IPS DF 19.7 (cell line): ENCODE data around the gene KRTAP20-3.

Experiments used
- DNase-seq: peaks from one replicate; pipeline ENCODE4 v3.0.0-alpha.2; 2013; ENCODE audit warnings: low read depth, low spot score

The KRTAP20-3 gene

DNA sequence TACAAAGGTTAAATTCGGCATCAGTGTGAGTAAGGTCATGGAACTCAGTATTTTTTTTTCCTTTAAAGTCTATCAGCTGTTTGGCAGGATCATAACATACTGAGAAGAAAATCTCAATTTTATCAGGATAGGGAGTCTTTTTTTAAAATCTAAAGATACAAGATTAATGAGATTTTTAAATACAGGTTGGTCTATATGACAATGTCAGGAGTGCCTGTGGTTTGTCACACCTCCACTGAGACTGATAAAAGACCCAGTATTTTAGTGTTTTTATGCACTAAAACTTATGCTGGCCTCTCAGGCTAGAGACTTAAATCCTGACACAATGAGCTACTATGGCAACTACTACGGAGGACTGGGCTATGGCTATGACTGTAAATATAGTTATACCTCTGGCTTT lies at the start of gene KRTAP20-3:
Gene KRTAP20-3 (plus strand): TSS at position 301 of the 400 bp plus-strand sequence.
- DNase-seq, result no peak

DNA sequence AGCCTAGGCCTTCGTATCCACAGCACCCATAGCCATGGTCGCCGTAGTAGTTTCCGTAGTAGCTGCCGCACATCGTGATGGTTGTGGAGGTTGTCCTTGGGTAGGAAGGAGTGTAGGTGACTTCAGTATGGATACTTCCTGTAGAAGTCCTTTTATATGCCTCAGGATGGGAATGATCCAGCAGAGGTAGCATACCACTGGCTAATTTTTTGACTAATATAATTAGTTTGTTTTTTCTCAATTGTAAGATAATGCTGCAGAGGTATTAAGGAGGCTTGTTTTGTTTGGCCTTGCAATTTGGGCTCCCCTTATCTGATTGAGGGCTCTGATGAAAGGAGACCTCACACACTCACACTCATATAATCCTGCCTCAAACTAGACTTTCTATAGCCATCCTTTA lies 43.9 kb upstream of the KRTAP20-3 start, which contains the start of gene KRTAP6-2:
Gene KRTAP6-2 (minus strand): TSS at position 101 of the 400 bp plus-strand sequence. CDS start 28 bp downstream, at position 73.
- no peak for DNase-seq

DNA sequence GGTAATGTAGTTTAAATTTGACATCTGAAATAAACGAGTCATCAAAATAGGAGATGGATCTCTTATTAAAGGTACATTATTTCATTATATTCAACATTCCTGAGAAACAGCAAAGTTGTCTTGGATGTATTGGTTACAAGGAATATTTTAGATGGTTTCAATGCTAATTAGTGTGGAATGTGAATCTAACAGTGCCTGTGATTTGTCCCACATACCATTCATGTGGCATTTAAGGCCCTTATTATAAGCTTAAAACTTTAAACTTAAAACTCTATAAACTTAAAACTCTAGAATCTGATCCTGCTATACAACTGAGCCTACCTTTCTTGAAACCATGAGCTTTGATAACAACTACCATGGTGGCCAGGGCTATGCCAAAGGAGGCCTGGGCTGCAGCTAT lies 41.9 kb upstream of the KRTAP20-3 start, which contains the start of gene KRTAP22-1:
Gene KRTAP22-1 (plus strand): TSS at position 301 of the 400 bp plus-strand sequence.
- DNase-seq, result no peak

DNA sequence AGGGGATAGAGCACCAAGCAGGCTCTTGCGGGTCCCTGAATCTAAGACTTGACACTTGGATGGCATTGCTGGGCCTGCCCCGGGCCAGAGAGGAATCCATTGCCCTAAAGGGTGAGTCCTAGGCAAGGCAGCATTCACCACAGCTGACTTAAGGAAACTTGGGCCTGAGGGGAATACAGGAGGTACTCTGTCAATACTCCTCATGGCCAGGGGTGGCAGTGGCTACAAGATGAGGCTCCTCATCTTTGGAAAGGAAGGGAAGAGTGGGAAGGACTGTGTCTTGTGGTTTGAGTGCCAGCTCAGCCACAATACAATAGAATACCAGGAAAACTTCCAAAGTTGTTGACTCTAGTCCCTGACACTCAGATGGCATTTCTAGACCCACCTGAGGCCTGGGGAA lies 36.7 kb upstream of the KRTAP20-3 start:
- no peak for DNase-seq

DNA sequence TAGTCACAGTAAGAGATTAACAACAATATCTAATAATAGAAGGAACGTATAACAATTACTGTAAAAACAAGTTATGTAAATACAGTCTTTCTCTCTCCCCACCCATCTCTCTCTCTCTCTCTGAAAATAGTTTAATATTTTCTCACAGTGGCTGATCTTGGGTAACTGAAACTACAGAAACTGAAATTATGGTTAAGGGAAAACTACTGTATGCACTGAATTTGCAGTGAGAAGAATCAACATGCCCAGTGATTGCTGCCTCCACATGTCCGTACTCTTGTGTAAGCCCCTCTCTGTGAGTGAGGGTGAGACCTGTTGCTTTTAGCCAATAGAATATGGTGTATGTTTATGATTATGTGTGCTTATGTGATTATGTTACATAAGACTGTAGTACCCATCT lies 30.5 kb upstream of the KRTAP20-3 start:
- no peak for DNase-seq

DNA sequence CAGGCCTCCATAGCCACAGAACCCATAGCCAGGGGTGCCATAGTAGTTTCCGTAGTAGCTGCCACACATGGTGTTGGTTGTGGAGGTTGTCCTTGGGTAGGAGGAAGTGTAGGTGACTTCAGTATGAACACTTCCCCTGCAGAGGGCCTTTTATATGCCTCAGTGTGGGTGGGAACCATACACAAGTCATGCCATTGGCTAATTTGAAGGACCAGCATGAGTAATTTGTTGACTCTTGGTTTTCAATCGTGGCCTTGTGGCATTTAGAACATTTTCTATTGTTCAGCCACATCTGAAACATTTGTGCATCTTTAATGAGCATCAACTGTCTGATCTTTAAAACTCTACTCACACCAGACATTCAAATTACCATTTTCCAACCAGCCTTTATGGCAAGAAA lies 28.8 kb upstream of the KRTAP20-3 start, which contains the start of gene KRTAP6-1:
Gene KRTAP6-1 (minus strand): TSS at position 95 of the 400 bp plus-strand sequence. CDS start 26 bp downstream, at position 69.
- no peak for DNase-seq

DNA sequence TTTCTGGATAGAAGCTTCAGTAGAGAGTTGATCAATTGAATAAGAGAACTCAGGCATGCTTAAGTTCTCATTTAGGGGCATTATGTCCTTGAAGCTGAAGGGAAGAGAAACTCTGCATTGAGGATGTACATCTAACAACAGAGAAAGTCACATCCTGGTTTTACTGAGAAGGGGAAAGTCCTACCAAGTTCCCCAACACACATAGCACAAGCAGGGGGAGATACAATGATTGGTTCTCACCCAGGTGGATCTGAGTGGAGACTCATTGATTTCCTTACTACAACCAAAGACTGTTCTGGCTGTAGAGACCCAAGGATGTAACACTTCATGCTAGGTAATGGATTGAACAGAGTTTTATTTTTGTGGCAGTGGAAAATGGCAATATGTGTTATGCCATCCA lies 27.5 kb upstream of the KRTAP20-3 start:
- no peak for DNase-seq

DNA sequence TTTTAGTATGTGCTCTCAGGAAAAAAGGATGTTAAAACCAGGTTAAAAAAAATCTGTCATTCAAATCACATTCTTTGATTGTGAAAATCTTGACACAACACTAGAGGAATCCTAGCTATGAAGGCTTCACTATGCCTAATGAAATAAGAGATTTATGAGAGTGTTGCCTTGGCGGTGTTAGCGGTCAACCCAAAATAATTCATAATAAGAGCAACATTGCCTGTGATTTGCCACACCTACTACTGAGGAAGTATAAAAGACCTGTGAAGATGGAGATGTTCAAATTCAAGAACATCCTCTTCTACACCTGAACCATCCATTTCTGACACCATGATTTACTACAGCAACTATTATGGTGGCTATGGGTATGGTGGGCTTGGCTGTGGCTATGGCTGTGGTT lies 26.5 kb upstream of the KRTAP20-3 start, which contains the start of gene KRTAP20-1:
Gene KRTAP20-1 (plus strand): TSS at position 301 of the 400 bp plus-strand sequence. CDS start 30 bp downstream, at position 331.
- no peak for DNase-seq

DNA sequence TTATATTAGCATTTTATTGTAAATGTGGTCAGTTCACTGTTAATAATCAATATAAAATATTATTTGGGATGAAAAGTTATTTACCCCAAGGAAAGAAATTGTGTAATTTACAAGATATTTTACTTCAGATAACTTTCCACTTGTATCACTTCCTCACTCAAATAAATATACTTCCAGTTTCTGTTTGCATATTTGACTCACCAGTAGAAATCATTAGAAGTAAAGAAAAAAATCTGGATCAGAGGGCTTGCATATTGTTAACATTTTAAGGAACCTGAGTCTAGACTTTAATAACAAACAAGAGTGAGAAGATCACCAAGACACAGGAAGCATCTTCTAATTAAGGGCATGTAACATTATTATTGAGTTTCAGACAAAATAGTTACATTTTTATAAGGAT lies 22.6 kb upstream of the KRTAP20-3 start:
- no peak for DNase-seq

DNA sequence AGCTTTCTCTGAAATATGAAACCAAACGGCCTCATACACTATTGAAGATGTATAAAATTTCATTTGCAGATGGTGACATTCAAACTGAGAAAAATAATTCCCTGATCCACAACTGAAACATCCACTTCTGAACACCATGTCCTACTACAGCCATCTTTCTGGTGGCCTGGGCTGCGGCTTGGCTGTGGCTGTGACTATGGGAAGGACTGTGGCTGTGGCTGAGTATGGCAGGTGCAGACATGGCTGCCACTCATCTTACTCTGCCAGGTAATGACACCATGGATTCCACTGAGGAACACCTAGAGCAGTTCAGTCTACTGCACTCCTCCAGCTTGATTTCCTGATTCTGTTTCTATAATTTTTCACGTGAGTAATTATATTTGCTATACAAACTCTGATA lies 22.1 kb upstream of the KRTAP20-3 start, which contains the start of gene KRTAP20-4:
Gene KRTAP20-4 (plus strand): TSS at position 106 of the 400 bp plus-strand sequence.
- no peak for DNase-seq

DNA sequence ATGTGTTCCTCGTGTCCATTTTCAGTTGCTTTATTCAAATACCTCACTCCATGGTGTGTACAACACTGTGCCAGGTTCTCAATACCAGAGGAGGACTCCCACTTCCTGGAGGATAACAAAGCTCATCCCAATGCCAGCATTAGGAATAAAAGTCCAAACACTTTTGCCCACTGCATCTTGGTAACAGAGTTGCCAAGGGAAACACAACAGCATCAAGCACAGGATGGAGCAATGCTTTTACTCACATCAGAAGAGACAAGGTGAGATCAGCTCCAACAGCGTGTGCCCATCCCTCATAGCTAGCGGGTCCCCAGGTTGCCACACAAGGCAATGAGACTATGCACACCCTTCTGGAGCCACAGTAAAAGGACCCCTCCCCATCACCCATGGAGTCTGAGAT lies 19.3 kb upstream of the KRTAP20-3 start:
- DNase-seq, result no peak

DNA sequence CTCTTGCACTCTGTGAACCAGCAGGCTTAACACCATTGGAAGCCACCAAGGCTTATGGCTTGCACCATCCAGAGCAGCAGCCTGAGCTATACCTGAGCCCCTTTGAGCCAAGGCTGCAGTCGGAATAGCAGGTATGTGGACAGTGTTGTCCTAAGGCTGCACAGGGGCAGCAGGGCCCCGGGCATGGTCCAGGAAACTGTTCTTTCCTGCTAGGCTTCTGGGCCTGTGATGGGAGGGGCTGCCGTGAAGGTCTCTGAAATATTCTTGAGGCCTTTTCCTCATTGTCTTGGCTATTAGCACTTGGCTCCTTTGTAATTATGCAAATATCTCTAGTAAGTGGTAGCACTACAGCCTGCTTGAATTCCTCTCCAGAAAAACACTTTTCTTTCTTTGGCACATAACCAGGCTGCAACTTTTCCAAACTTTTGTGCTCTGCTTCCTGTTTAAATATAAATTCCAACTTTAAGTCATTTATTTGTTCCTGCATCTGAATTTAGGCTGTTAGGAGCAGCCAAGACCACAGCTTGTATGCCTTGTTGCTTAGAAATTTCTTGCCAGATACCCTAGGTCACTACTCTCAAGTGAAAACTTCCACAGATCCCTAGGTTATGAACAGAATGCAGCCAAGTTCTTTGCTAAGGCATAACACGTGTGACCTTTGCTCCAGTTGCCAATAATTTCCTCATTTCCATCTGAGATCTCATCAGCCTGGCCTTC lies 17.1 kb upstream of the KRTAP20-3 start:
- no peak for DNase-seq

DNA sequence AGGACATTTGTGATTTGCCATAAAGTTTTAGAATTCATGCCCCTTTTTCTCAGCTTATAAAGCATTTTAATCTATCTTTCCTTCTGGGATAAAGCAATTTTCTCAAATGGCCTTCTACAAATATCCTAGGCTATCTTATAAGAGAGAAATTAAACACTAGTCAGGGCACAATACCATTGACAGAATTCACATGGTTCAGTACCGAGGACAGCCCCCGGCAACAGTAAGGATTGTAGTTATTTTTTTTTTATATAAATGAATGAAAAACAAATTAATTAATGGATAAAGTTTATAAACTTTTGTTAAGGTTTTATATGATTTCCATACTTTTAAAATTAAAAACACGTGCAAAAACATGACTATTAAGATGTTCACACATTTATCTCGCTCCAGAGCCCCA lies 14.6 kb upstream of the KRTAP20-3 start:
- no peak for DNase-seq

DNA sequence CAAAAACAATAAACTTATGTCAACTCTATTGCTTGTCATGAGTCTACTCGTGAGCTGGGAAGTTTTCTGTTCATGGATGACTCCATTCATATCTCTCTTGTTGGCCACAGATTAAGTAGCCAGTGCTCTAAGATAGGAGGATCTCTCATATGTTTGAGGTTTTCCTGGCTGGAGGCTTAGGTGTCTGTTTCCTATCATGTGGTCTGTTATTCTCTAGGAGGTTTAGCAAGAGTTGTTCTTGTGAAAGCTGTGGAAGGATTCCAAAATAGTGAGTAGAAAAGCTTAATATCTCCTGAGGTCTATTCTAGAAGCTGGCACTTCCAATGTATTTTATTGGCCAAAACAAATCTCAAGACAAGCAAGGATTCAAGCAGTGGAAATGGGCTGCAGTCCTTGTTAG lies 13.5 kb upstream of the KRTAP20-3 start:
- DNase-seq, result no peak

DNA sequence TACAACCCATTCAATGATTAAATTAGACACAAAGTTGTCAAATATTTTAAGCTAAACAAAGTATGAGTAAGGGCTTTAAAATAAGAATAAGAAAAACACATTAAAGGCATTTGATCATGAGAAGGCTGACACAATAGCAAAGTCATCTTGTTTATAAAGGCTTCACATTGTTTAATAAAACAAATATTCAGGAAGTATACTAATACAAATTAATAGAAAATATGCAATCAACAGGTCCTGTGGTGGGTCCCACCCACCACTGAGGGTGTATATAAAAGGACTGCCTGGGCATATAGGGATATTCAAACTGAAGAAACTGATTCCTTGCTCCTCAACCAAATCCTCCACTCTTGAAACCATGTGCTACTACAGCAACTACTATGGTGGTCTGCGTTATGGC lies 7.8 kb upstream of the KRTAP20-3 start, which contains the start of gene KRTAP20-2:
Gene KRTAP20-2 (plus strand): TSS at position 301 of the 400 bp plus-strand sequence. CDS start 58 bp downstream, at position 359.
- no peak for DNase-seq

DNA sequence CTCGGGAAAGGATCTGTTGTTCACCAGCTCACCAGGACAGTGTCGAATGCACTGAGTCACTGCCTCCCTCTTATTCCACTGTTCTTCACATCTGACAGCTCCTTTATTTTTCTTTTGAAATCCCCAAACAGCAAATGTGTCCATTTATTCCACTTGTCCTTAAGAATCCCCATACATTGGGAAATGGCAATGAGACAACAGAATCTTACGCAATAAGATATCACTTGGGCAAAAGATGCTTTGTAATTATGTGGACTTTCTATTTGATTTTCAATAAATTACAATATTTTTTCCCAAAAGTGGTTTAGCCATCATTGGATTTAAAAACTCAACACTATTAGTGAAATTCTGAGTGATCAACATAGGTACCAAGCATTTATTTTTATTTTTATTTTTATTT lies 4.0 kb upstream of the KRTAP20-3 start:
- no peak for DNase-seq

DNA sequence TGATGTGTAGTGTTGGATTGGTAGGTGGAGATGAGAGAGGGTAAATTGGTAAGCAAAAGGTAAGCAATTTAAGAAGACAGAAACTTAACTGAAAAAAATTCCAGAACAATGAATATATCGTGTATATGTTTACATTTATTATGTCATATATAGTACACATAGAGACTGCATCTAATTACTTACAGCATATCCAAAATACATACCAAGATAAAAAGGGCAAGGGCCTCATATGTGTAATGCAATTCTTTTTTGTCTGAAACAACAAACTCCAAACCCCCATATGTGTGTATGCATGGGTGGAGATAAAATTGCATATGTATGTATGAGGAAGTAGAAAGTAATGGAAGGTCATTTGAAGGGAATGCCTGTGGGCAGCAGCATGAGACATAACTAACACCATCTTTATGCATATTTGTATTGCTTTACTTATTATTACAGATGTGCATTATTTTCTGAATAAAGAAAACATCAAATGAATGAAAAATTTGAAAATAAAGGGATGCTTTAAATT lies 4.3 kb downstream of the KRTAP20-3 start:
- DNase-seq, result no peak

DNA sequence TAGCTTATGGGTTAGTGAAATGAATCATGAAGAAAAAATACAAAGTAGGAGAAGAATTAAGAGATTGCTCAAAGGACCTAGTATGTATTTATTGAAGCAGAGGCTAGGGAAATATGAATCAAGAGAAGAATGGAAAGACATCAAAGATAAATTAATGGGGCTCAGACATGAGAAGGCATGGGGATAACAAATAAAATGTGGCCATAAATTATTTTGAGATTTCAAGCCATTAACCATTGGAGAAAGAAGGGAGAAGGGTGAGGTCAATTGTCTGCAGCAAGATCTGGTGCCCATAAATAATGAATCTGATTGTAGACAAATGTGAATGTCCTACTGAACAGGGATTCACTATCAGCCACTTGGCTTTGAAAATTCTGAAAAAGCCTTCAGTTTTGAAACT lies 10.2 kb downstream of the KRTAP20-3 start:
- DNase-seq, result no peak

DNA sequence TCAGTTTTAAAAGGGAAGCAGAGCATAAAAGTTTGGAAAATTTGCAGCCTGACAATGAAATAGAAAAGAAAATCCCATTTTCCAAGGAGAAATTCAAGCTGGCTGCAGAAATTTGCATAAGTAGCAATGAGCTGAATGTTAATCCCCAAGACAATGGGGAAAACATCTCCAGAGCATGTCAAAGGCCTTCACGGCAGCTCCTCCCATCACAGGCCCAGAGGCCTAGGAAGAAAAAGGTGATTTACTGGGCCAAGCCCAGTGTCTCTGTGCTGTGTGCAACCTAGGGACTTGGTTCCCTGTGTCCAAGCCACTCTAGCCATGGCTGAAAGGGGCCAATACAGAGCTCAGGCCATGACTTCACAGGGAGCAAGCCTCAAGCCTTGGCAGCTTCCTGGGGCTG lies 26.1 kb downstream of the KRTAP20-3 start:
- no peak for DNase-seq

DNA sequence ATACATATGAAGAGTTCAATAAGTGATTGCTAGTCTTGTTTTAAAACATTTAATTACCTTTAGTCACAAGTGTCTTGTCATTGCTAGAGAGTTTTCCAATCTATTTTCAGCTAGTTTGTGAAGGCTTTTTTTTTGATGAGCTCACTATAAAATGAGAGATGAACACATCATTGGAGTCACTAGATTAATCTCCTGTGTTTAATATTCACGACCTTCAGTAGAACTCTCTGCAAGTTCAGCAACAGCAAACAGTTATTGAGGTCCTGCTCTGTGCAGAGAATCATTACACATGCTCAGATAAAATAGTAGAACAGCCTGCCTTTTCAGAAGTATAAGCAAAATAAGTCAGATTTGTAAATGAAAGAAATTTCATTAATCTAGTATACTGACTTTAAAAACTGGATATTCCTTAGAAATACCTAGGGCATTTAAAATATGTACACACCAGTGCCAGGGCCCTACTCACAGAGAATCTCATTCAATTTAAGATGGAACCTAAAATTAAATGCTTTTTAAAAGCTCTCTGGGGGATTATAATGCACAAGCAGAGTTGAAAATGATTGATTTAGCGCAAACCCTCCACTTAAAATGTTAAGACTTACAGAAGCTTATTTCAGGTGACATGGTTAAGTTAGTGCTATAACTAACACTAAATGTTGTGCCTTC lies 30.5 kb downstream of the KRTAP20-3 start:
- no peak for DNase-seq

DNA sequence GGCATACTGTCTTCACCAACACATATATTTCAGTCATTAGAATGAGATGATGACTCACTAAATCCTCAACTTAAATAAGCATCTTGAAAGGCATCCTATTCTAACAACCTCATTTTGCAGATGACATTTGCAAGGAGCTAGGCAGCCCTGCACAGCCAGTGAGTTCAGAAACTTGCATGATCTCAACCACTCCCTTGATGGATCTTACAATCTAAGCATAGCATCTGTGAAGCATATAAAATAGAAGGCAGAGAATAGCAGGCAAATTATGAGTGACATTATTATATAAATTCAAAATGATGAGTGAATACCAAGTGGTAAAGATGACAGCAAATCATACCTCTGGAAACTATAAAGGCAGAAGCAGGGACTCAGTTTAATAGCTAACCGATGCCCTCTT lies 31.6 kb downstream of the KRTAP20-3 start:
- DNase-seq, result no peak

DNA sequence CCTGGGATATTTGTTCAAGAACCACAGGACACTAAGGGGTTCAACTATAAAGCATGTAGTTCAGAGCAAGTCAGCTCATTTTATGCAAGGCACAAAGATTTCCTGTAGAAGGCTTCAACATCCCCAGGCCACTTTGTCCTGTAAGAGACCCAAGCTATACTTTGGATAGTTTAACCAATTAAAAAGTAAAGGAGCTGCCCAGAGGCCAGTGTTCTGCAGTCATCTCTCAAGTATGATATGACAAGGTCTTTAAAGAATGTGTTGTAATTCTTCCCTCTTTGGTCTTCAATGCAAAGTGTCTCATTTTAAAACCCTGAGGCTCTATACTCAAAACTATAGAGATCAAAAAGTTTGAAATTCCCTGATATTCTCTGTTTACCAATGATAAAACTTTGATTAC lies 34.1 kb downstream of the KRTAP20-3 start:
- DNase-seq, result no peak
